ENCODE measurements around the gene AOAH.

The AOAH gene

GRCh38 chr7:36654436-36654835 is 69.9 kb downstream of the AOAH start:
- Histone ChIP-seq H3K4me3 (ENCODE audit: low read length) (no peak overlapping the region), H3K4me2 (ENCODE audit: low read length) (no peak overlapping the region), H4K20me1 (ENCODE audit: control insufficient read depth, insufficient read depth, low read depth, low read length) (no peaks in the 10 kb centered on the region), H3K9me3 (ENCODE audit: control insufficient read depth, insufficient read depth, low read length) (no peaks in the 10 kb centered on the region), H3K79me2 (ENCODE audit: control insufficient read depth, low read length) (no peaks in the 10 kb centered on the region), H3K9me2 (replicated peaks; ENCODE audit: control insufficient read depth, low read length) (no peaks in the 10 kb centered on the region), H3F3A (ENCODE audit: control insufficient read depth, insufficient read depth) (no peaks in the 10 kb centered on the region), H3K36me3 (ENCODE audit: control insufficient read depth, low read length) (no peaks in the 10 kb centered on the region), H3K4me1 (ENCODE audit: control insufficient read depth, low read length) (no peaks in the 10 kb centered on the region), H3K27me3 (ENCODE audit: control insufficient read depth, low read length) (peaks cover 10% of the 10 kb centered on the region), H3K27ac (ENCODE audit: low read depth, low read length) (no peak overlapping the region)
- TF ChIP-seq EZH2phosphoT487 (IDR thresholded peaks at IDR 0.05; ENCODE audit: borderline replicate concordance, low read length) (no peak), CTCF (IDR thresholded peaks at IDR 0.05; ENCODE audit: low read depth, low read length, poor library complexity, severe bottlenecking) (no peak)

- TF ChIP-seq EZH2phosphoT487 (IDR thresholded peaks at IDR 0.05; ENCODE audit: borderline replicate concordance, low read length) (no peak), CTCF (IDR thresholded peaks at IDR 0.05; ENCODE audit: low read depth, low read length, poor library complexity, severe bottlenecking) (no peak)
- H4K20me1 ChIP-seq (ENCODE audit: control insufficient read depth, insufficient read depth, low read depth, low read length): no peaks in the 10 kb centered on the region
- no peaks in the 10 kb centered on the region for H3K4me1 ChIP-seq (ENCODE audit: control insufficient read depth, low read length)
- H3K27me3 ChIP-seq (ENCODE audit: control insufficient read depth, low read length): peaks cover 10% of the 10 kb centered on the region
- H3K4me2 ChIP-seq (ENCODE audit: low read length): no peak overlapping the region
- no peaks in the 10 kb centered on the region for H3K79me2 ChIP-seq (ENCODE audit: control insufficient read depth, low read length)
- H3K9me3 ChIP-seq (ENCODE audit: control insufficient read depth, insufficient read depth, low read length): no peaks in the 10 kb centered on the region
- no peak overlapping the region for H3K4me3 ChIP-seq (ENCODE audit: low read length)
- H3F3A ChIP-seq (ENCODE audit: control insufficient read depth, insufficient read depth): no peaks in the 10 kb centered on the region
- H3K9me2 ChIP-seq (replicated peaks; ENCODE audit: control insufficient read depth, low read length): no peaks in the 10 kb centered on the region
- no peaks in the 10 kb centered on the region for H3K36me3 ChIP-seq (ENCODE audit: control insufficient read depth, low read length)
- H3K27ac ChIP-seq (ENCODE audit: low read depth, low read length): no peak overlapping the region
Observed at GRCh38 chr7:36653663-36654355, 70.5 kb downstream of the AOAH start.

- no peak; the same call in 1 of the 2 replicates for TF ChIP-seq EZH2phosphoT487 (IDR thresholded peaks at IDR 0.05; ENCODE audit: borderline replicate concordance, low read length)
- Histone ChIP-seq H3K27ac (ENCODE audit: low read depth, low read length) (no peak overlapping the region), H3K9me2 (replicated peaks; ENCODE audit: control insufficient read depth, low read length) (no peaks in the 10 kb centered on the region), H3K4me3 (ENCODE audit: low read length) (no peak overlapping the region), H3K79me2 (ENCODE audit: control insufficient read depth, low read length) (no peaks in the 10 kb centered on the region), H3K27me3 (ENCODE audit: control insufficient read depth, low read length) (peaks cover 10% of the 10 kb centered on the region), H3K4me1 (ENCODE audit: control insufficient read depth, low read length) (no peaks in the 10 kb centered on the region), H3F3A (ENCODE audit: control insufficient read depth, insufficient read depth) (no peaks in the 10 kb centered on the region), H3K4me2 (ENCODE audit: low read length) (no peak overlapping the region), H3K9me3 (ENCODE audit: control insufficient read depth, insufficient read depth, low read length) (no peaks in the 10 kb centered on the region), H3K36me3 (ENCODE audit: control insufficient read depth, low read length) (no peaks in the 10 kb centered on the region), H4K20me1 (ENCODE audit: control insufficient read depth, insufficient read depth, low read depth, low read length) (no peaks in the 10 kb centered on the region)
Observed at GRCh38 chr7:36653008-36653662, 71.2 kb downstream of the AOAH start.

GRCh38 chr7:36652431-36652830 is 71.9 kb downstream of the AOAH start:
- TF ChIP-seq CTCF (IDR thresholded peaks at IDR 0.05; ENCODE audit: low read depth, low read length, poor library complexity, severe bottlenecking) (no peak), EZH2phosphoT487 (IDR thresholded peaks at IDR 0.05; ENCODE audit: borderline replicate concordance, low read length) (peak; percentile 20; the same call in 1 of the 2 replicates)
- Histone ChIP-seq H3K27ac (ENCODE audit: low read depth, low read length) (no peak overlapping the region), H3K4me2 (ENCODE audit: low read length) (no peak overlapping the region), H3K36me3 (ENCODE audit: control insufficient read depth, low read length) (no peaks in the 10 kb centered on the region), H3F3A (ENCODE audit: control insufficient read depth, insufficient read depth) (no peaks in the 10 kb centered on the region), H4K20me1 (ENCODE audit: control insufficient read depth, insufficient read depth, low read depth, low read length) (no peaks in the 10 kb centered on the region), H3K9me2 (replicated peaks; ENCODE audit: control insufficient read depth, low read length) (no peaks in the 10 kb centered on the region), H3K4me1 (ENCODE audit: control insufficient read depth, low read length) (no peaks in the 10 kb centered on the region), H3K9me3 (ENCODE audit: control insufficient read depth, insufficient read depth, low read length) (no peaks in the 10 kb centered on the region), H3K27me3 (ENCODE audit: control insufficient read depth, low read length) (peaks cover 10% of the 10 kb centered on the region), H3K79me2 (ENCODE audit: control insufficient read depth, low read length) (no peaks in the 10 kb centered on the region), H3K4me3 (ENCODE audit: low read length) (no peak overlapping the region)

All from DOHH2 (cell line).